ENCODE results near the gene MED22.

- TF ChIP-seq GATA3 (IDR thresholded peaks at IDR 0.05; ENCODE audit: low read depth, low read length) (no peak), GATA2 (IDR thresholded peaks at IDR 0.05; ENCODE audit: low read depth, low read length) (no peak)
Observed at GRCh38 chr9:133335924-133336811, 11.8 kb downstream of the MED22 start, which contains the start of gene SURF6.

Data from SH-SY5Y (cell line).